Adipose tissue (tissue), 3 donors: Measurements from ENCODE around the gene MRPL54. TPM values are rescaled to one million over a fixed set of nuclear protein-coding genes. Genes with fewer than 3 reads are reported as not detected.
"Not testable (repeated sequence)": the region's sequence is repeated elsewhere in the genome, so short reads cannot be mapped to it uniquely, and the experiment has no call there.

Source experiments
- H3K27ac ChIP-seq: one replicate; pipeline ENCODE4 v1.5.1; 2013; ENCODE audit warnings: low read depth, low read length
- WGBS, 3 donors: extraction: QIAGEN DNeasy Blood & Tissue Kit; methylation state at CpG; one replicate each; pipeline ENCODE4 v1.1.7; 2013; 5-methylcytosine and 5-hydroxymethylcytosine counted together
- polyA plus RNA-seq, 3 donors: library from polyadenylated mRNA; stranded (reverse); fragments of 200-250 nt; gene quantifications; one replicate each; pipeline ENCODE4 v1.2.3, GENCODE V29; 2013
- donor health status: healthy with polysubstance abuse.
- donor health status: Bipolar disorder and iron deficiency.
- donor health status: healthy.

Gene MRPL54
- polyA plus RNA-seq, 3 donors = 89.4 to 128 (median 114) TPM

GRCh38 chr19:3737487-3738205 lies 24.8 kb upstream of the MRPL54 start:
- H3K27ac ChIP-seq = no peak overlapping the region
- WGBS, 3 donors = 88 to 90% (median 89%) methylated on average over 10 of the region's 10 CpGs

- H3K27ac ChIP-seq = no peak overlapping the region
- 83 to 90% (median 86%) methylated on average over 32 of the region's 32 CpGs for WGBS, 3 donors
Observed at GRCh38 chr19:3738477-3739220, 23.8 kb upstream of the MRPL54 start.

GRCh38 chr19:3740431-3740830 lies 22.1 kb upstream of the MRPL54 start:
- WGBS, 3 donors = 88 to 96% (median 93%) methylated on average over 24 of the region's 24 CpGs

GRCh38 chr19:3743486-3743885 lies 19.0 kb upstream of the MRPL54 start:
- WGBS, 3 donors = 93 to 98% (median 96%) methylated on average over 2 of the region's 2 CpGs
- no peak overlapping the region for H3K27ac ChIP-seq

More at GRCh38 chr19:3740431-3740830, 22.1 kb upstream of the MRPL54 start:
- H3K27ac ChIP-seq = no peak overlapping the region

- WGBS, 3 donors = 62 to 77% (median 66%) methylated on average over 8 of the region's 8 CpGs
- no peak overlapping the region for H3K27ac ChIP-seq
Observed at GRCh38 chr19:3745363-3746045, 17.0 kb upstream of the MRPL54 start.

- 65 to 76% (median 70%) methylated on average over 28 to 31 of the region's 31 CpGs for WGBS, 3 donors
Observed at GRCh38 chr19:3746371-3747056, 16.0 kb upstream of the MRPL54 start.

GRCh38 chr19:3748965-3749364 lies 13.5 kb upstream of the MRPL54 start:
- H3K27ac ChIP-seq = no peak overlapping the region
- 63 to 80% (median 78%) methylated on average over 8 of the region's 8 CpGs for WGBS, 3 donors

More at GRCh38 chr19:3746371-3747056, 16.0 kb upstream of the MRPL54 start:
- H3K27ac ChIP-seq = no peak overlapping the region

GRCh38 chr19:3750211-3750610 lies 12.3 kb upstream of the MRPL54 start:
- WGBS, 3 donors = 100% methylated on average over 2 of the region's 2 CpGs
- H3K27ac ChIP-seq = no peak overlapping the region

GRCh38 chr19:3751236-3751635 lies 11.2 kb upstream of the MRPL54 start:
- H3K27ac ChIP-seq = no peak overlapping the region
- 93 to 97% (median 95%) methylated on average over 26 to 30 of the region's 30 CpGs for WGBS, 3 donors

- WGBS, 3 donors = 81 to 88% (median 83%) methylated on average over 24 to 25 of the region's 25 CpGs
- no peak overlapping the region for H3K27ac ChIP-seq
Observed at GRCh38 chr19:3752492-3752891, 10.0 kb upstream of the MRPL54 start.

GRCh38 chr19:3753631-3754410 lies 8.7 kb upstream of the MRPL54 start:
- 95 to 96% (median 95%) methylated on average over 44 to 51 of the region's 51 CpGs for WGBS, 3 donors
- no peak overlapping the region for H3K27ac ChIP-seq

- WGBS, 3 donors = 95 to 98% (median 96%) methylated on average over 7 of the region's 7 CpGs
- not testable (repeated sequence) for H3K27ac ChIP-seq
Observed at GRCh38 chr19:3757705-3758104, 4.8 kb upstream of the MRPL54 start.

- not testable (repeated sequence) for H3K27ac ChIP-seq
- WGBS, 3 donors = 96% methylated on average over 13 of the region's 13 CpGs
Observed at GRCh38 chr19:3758297-3758696, 4.2 kb upstream of the MRPL54 start.

- 86 to 88% (median 87%) methylated on average over 13 to 19 of the region's 19 CpGs for WGBS, 3 donors
- H3K27ac ChIP-seq = no peak overlapping the region
Observed at GRCh38 chr19:3759482-3760254, 2.8 kb upstream of the MRPL54 start.

GRCh38 chr19:3760871-3761361 lies 1.6 kb upstream of the MRPL54 start:
- 29 to 35% (median 34%) methylated on average over 7 of the region's 7 CpGs for WGBS, 3 donors
- H3K27ac ChIP-seq = no peak overlapping the region

- H3K27ac ChIP-seq = peak within 1 kb of the TSS; percentile 68
- WGBS, 3 donors = 2 to 4% (median 3%) methylated on average over 41 to 45 of the region's 45 CpGs
Observed at GRCh38 chr19:3761382-3762129, 926 bp upstream of the MRPL54 start, which contains the start of gene APBA3. Gene APBA3, minus strand, starts transcription at chr19:3761692. Its CDS starts 1,428 bp downstream, at chr19:3760264.
